ENCODE measurements around the gene ABCA12.

Gene ABCA12

GRCh38 chr2:214966420-214966819 lies 172.0 kb downstream of the ABCA12 start:
- no peak for DNase-seq (ENCODE audit: low read depth)

DNA sequence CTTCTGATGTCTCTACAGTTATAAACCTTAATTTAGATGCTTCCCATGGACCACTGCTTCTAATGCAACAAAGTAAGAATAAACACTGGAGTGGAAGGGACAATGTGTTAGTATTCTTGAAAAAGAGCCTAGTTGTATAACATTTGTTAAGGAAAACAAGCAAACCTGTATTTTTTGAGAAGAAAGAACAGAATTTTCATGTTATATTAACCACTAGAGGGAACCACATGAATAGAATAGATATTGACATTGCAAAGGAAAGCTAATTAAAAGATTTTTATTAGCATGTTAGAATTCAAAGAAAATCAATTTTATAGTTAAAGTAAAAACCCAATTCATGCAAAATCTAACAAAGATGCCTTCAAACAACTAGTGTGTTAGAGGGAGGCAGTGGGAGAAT lies 177.7 kb downstream of the ABCA12 start:
- no peak for DNase-seq (ENCODE audit: low read depth)

- no peak for DNase-seq (ENCODE audit: low read depth)
These were observed 191.5 kb downstream of the ABCA12 start for GRCh38 chr2:214946949-214947348.

GRCh38 chr2:214934006-214934405 lies 204.4 kb downstream of the ABCA12 start:
- DNase-seq (ENCODE audit: low read depth) = no peak

DNA sequence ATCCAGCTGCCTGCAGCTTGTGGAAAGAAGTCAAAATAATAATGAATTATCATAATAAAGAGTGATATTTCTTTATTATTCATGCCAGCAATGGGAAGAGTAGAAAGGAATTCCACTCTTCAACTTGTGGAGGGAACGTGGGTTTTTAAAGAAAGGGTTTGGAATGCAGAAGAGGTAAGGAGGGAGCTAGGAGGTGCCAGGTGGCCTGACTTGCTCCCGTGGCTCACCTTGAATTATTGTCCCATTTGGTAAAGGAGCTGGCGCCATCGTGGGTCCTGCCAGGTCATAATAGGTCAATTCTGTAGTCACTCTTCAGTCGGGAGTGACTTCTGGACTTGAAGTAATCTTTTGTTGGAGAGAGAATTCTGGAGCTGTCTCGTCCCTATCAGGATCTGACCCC lies 233.8 kb downstream of the ABCA12 start:
- no peak for DNase-seq (ENCODE audit: low read depth)

DNA sequence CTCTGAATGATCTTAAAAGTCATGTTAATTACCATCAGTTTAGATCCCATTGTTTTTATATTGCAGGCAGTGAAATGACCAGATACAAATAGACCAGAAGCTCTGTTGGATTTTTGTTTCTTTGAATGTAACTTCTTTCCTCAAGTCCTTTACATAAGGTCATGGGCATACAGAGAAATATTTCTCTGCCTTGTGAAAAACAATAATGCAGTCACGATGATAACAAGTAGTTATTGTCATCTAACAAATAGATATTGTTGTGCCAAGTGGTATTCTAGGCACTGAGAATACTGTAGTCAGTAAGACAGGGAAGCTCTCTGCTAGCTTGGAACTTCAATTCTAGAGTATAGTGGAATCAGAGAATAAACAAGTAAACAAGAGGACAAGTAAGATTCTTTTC lies 234.2 kb downstream of the ABCA12 start:
- no peak for DNase-seq (ENCODE audit: low read depth)

- DNase-seq (ENCODE audit: low read depth) = no peak
These were observed 236.1 kb downstream of the ABCA12 start for GRCh38 chr2:214902286-214902685.

DNA sequence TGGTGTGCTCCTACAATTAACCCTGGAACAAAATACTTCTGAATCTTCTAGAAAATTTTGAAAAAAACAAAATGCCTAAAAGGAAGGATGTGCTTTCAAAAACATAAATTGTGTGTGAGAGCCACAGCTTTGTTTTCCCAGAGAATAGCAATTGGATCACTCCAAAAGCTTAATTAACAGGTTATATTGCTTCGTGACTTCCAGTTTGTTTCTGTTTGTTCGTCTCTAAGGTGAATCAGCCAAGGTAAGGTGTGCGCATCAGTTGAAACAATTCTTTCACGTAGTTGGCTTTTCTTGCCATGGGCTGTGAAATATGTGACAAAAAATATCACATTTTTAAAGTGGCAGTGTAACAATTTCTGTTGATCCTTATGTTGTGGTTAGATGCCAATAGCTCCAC lies 238.7 kb downstream of the ABCA12 start:
- no peak for DNase-seq (ENCODE audit: low read depth)

- DNase-seq (ENCODE audit: low read depth) = no peak
These were observed 242.2 kb downstream of the ABCA12 start for GRCh38 chr2:214896274-214896673.

- no peak for DNase-seq (ENCODE audit: low read depth)
These were observed 243.0 kb downstream of the ABCA12 start for GRCh38 chr2:214895469-214895868.

GRCh38 chr2:214889301-214889700 lies 249.1 kb downstream of the ABCA12 start:
- DNase-seq (ENCODE audit: low read depth) = no peak

DNA sequence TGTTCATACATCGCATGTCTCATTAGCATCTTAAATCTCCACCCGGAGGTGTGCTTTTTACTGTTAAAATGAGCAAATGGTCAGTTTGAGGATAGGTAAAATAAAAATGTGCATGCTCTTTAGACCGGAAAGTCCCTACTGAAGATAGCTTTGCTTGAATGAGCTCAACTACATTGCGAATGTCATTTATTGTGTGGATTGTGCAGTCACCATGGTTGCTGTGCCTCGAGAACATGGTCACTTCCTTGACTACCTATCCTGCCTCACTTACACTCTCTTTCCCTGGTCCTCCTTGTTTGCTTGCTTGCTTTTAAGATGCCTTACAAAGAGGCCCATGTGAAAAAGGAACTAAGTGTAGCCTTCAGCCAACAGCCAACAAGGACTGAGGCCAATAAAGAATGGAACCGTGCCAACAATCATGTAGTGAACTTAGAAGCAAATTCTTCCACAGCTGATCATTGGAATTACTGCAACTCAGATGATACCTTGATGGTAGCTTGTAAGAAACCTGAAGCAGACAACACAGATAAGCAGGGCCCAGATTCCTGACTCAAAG lies 256.7 kb downstream of the ABCA12 start:
- no peak for DNase-seq (ENCODE audit: low read depth)
